HEK293 (cell line): ENCODE results near the gene DVL3.

Source experiments
- ATF2 ChIP-seq: fragments of 450-650 bp; formaldehyde crosslinking; IDR thresholded peaks from 2 replicates; pipeline ENCODE4 v1.5.1; 2016; ENCODE audit warnings: missing biosample characterization, missing genetic modification characterization, low read depth
- CTCF ChIP-seq: fragments of 450-650 bp; formaldehyde crosslinking; IDR thresholded peaks from 2 replicates; pipeline ENCODE4 v1.5.1; 2016; ENCODE audit warnings: missing biosample characterization, missing genetic modification characterization
- OVOL3 ChIP-seq: fragments of 450-650 bp; formaldehyde crosslinking; IDR thresholded peaks from 2 replicates; pipeline ENCODE4 v1.5.1; 2016; ENCODE audit warnings: missing biosample characterization, missing genetic modification characterization
- ZBTB20 ChIP-seq: fragments of 450-650 bp; formaldehyde crosslinking; IDR thresholded peaks from 2 replicates; pipeline ENCODE4 v1.5.1; 2016; ENCODE audit warnings: missing biosample characterization, missing genetic modification characterization
- ZNF138 ChIP-seq: fragments of 450-650 bp; formaldehyde crosslinking; IDR thresholded peaks from 2 replicates; pipeline ENCODE4 v1.5.1; 2016; ENCODE audit warnings: missing biosample characterization, missing genetic modification characterization, borderline replicate concordance
- ZNF513 ChIP-seq: fragments of 450-650 bp; IDR thresholded peaks from 2 replicates; pipeline ENCODE4 v1.5.1; 2018; ENCODE audit warnings: missing biosample characterization, missing genetic modification characterization
- ZNF555 ChIP-seq: fragments of 450-650 bp; formaldehyde crosslinking; conservative IDR thresholded peaks from 2 replicates; pipeline ENCODE4 v1.5.1; 2017; ENCODE audit warnings: missing biosample characterization, mild to moderate bottlenecking, missing genetic modification characterization, inconsistent platforms
- ZNF654 ChIP-seq: fragments of 450-650 bp; formaldehyde crosslinking; IDR thresholded peaks from 2 replicates; pipeline ENCODE4 v1.5.1; 2016; ENCODE audit warnings: low read depth, missing biosample characterization, missing genetic modification characterization
- ZNF701 ChIP-seq: fragments of 450-650 bp; formaldehyde crosslinking; IDR thresholded peaks from 2 replicates; pipeline ENCODE4 v1.5.1; 2016; ENCODE audit warnings: missing biosample characterization, missing genetic modification characterization

- TF ChIP-seq ZBTB20 (tag by site-specific recombination) (no peak), ZNF138 (no peak), CTCF (tag by site-specific recombination) (no peak), ATF2 (tag by site-specific recombination) (no peak), ZNF513 (no peak), ZNF654 (tag by site-specific recombination) (no peak), ZNF701 (tag by site-specific recombination) (no peak), OVOL3 (tag by site-specific recombination) (no peak), ZNF555 (tag by site-specific recombination) (no peak)
These were observed 14.7 kb upstream of the DVL3 start for GRCh38 chr3:184140436-184140835.
